Measurements from ENCODE around the gene TOMM6.

Gene TOMM6

DNA sequence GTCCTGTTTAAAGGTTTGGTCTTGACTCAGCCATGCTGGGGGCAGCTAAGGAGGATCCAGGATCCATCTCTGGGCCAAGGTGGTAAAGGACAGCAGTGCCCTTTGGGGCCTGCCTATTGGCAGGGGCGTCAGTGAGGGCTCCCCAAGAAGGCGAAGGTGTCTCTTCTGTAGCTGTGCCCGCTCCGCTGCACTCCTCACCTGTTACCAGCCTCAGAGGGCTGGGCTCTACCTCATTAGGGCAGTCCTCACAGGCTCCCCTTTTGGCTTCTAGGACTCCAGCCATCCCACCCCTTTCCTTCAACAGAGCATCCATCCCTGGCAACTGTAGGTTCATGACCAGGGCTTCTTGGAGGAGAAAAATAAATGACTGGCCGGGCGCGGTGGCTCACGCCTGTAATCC, 18.1 kb upstream of the TOMM6 start:
- Histone ChIP-seq H3K9me3 (ENCODE audit: low read depth, low read length) (no peaks in the 10 kb centered on the region), H3K36me3 (ENCODE audit: insufficient read depth, low read length) (peaks cover 2% of the 10 kb centered on the region; the same call in 1 of the 2 replicates), H3K9ac (ENCODE audit: insufficient read length) (no peak overlapping the region), H3K4me3 (no peak overlapping the region), H3K27ac (no peak overlapping the region)
- TF ChIP-seq POLR2AphosphoS5 (IDR thresholded peaks at IDR 0.05; ENCODE audit: borderline replicate concordance, low read depth, low read length) (no peak), EZH2 (IDR thresholded peaks at IDR 0.05) (no peak), FOXP2 (optimal IDR thresholded peaks at IDR 0.05; ENCODE audit: control extremely low read depth, extremely low read length, insufficient read depth) (no peak)
- DNase-seq (ENCODE audit: low read depth, low spot score): no peak

DNA sequence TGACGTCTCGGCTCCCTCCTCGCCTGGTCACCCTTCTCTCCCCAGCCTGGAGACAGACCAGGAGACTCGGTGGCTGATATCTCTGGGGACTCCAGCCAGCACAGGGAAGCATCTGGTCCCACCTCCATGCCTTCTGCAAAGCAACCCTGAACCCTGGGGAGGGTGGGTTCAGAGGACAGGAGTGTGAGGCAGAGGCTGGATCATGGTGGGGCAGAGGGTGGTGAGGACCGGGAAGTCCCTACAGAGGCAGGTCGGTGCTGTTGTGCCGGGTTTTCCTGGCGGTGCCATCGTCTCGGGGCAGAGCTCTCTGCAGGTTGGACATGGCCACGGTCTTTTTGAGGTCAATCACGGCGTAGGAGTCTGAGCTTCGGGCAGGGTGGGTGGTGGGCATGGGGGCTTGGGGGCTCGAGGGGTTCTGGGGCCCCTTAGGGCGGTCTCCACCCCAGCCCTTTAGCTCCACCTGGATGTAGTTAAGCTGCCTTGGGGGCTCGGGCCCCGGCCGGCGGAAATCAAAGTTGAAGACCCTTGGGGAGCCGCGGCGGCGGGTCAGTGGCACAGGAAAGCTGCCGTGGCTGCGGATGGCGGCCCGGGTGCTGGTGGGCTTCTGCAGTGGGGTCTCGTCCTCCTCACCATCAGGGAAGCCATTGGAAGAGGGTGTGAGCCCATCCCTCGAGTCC, 17.0 kb upstream of the TOMM6 start:
- no peak overlapping the region for H3K4me3 ChIP-seq
- peaks cover 10% of the 10 kb centered on the region; the same call in 1 of the 2 replicates for H3K36me3 ChIP-seq (ENCODE audit: insufficient read depth, low read length)
- no peaks in the 10 kb centered on the region for H3K9me3 ChIP-seq (ENCODE audit: low read depth, low read length)
- no peak for TF ChIP-seq FOXP2 (optimal IDR thresholded peaks at IDR 0.05; ENCODE audit: control extremely low read depth, extremely low read length, insufficient read depth)
- no peak for TF ChIP-seq EZH2 (IDR thresholded peaks at IDR 0.05)
- no peak for TF ChIP-seq POLR2AphosphoS5 (IDR thresholded peaks at IDR 0.05; ENCODE audit: borderline replicate concordance, low read depth, low read length)
- no peak overlapping the region for H3K9ac ChIP-seq (ENCODE audit: insufficient read length)
- DNase-seq (ENCODE audit: low read depth, low spot score): no peak
- H3K27ac ChIP-seq: no peak overlapping the region

DNA sequence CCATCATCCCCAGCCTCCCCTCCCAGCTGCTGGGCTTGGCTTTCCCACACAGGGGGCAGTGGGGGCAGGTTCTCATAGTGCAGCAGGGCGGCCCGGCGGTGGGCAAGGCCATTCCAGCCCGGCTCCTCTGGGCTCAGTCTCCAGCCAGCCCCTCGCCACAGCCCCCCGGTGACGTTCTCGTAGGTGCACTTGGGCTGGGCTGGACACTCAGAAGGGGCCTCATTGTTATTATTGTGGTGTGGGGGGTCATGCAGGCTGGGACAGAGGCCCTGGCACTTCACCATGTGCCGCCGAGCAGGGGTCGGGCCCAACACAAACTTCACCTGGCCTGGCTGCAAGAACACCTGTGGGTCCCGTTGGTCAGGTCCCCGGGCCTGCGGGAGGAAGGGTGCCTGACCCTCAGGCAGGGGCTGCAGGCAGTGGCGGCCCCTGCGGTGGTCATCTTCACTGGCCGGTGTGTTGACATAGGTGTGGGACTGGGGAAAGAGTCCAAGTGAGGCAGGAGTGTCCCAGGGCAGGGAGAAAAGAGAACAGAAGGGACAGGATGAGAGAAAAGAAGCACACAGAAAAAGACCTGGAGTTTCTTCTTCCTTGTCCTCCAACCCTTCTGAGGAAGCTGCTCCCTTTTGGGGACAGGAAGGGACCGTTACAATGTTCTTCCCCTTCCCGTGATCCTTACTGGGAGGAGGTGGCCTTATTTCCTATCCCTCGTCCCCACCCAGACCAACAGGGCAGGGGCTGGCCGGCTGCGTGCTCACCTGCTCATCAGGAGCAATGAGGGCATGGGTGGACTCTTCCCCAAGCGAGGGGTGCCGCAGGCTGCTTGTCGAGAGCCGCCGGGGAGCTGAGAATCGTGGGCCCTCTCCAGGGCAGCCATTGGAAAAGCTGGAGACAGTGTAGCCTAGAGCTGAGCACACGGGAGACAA, 16.2 kb upstream of the TOMM6 start:
- no peak for DNase-seq (ENCODE audit: low read depth, low spot score)
- H3K27ac ChIP-seq: no peak overlapping the region
- H3K36me3 ChIP-seq (ENCODE audit: insufficient read depth, low read length): peaks cover 10% of the 10 kb centered on the region; the same call in 1 of the 2 replicates
- no peak for TF ChIP-seq POLR2AphosphoS5 (IDR thresholded peaks at IDR 0.05; ENCODE audit: borderline replicate concordance, low read depth, low read length)
- TF ChIP-seq EZH2 (IDR thresholded peaks at IDR 0.05): no peak
- TF ChIP-seq FOXP2 (optimal IDR thresholded peaks at IDR 0.05; ENCODE audit: control extremely low read depth, extremely low read length, insufficient read depth): no peak
- H3K9me3 ChIP-seq (ENCODE audit: low read depth, low read length): no peaks in the 10 kb centered on the region
- no peak overlapping the region for H3K4me3 ChIP-seq
- no peak overlapping the region for H3K9ac ChIP-seq (ENCODE audit: insufficient read length)

DNA sequence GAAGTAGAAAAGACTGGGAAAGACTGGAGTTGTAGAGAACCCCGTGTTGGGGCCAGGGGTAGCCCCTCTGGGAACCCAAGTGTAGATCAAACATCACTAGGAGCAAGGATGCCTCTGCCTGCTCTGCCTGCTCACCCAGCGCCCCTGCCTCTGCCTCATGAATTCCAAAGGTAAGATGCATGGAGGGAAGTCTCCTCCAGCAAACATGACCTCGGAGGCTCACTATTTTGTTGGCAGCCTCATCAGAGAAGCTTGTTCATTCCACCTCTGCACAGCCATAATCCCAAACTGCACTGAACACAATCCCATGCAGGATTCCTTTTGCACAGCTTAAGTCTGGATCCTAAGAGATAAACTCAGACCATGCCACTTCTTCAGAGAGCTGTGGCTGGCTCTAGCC, 12.7 kb upstream of the TOMM6 start:
- Histone ChIP-seq H3K36me3 (ENCODE audit: insufficient read depth, low read length) (peaks cover 10% of the 10 kb centered on the region; the same call in 1 of the 2 replicates), H3K9ac (ENCODE audit: insufficient read length) (no peak overlapping the region), H3K9me3 (ENCODE audit: low read depth, low read length) (no peaks in the 10 kb centered on the region), H3K4me3 (no peak overlapping the region), H3K27ac (no peak overlapping the region)
- TF ChIP-seq FOXP2 (optimal IDR thresholded peaks at IDR 0.05; ENCODE audit: control extremely low read depth, extremely low read length, insufficient read depth) (no peak), POLR2AphosphoS5 (IDR thresholded peaks at IDR 0.05; ENCODE audit: borderline replicate concordance, low read depth, low read length) (no peak), EZH2 (IDR thresholded peaks at IDR 0.05) (no peak)
- no peak for DNase-seq (ENCODE audit: low read depth, low spot score)

DNA sequence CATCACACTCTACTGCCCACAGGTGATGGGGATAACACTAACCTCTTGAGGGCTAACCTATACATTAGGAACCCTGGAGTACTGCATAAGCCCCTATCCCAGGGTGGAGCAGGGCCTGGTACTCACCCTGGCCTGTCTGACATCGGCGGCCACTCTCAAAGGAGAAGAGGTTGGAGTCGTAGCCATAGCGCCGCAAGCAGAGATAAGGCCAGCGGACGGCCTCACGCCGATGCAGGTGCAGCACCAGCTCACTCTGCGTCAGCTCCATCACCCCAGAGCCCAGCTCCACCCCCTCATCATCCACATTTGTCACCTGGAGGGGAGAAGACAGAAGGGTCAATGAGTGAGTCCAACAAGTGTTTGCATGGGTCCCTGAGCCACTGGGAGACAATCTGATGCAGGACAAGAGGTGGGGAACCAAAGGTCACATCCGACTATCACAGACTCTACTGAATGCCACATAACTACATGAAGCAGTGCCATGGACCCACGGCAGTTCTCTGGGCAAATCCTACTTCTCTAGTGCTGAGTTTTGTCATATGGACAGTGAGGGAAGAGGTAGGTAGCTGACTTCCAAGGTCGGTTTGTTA, 12.1 kb upstream of the TOMM6 start:
- DNase-seq (ENCODE audit: low read depth, low spot score): no peak
- Histone ChIP-seq H3K9me3 (ENCODE audit: low read depth, low read length) (no peaks in the 10 kb centered on the region), H3K36me3 (ENCODE audit: insufficient read depth, low read length) (peaks cover 10% of the 10 kb centered on the region; the same call in 1 of the 2 replicates), H3K9ac (ENCODE audit: insufficient read length) (no peak overlapping the region), H3K27ac (no peak overlapping the region), H3K4me3 (no peak overlapping the region)
- TF ChIP-seq POLR2AphosphoS5 (IDR thresholded peaks at IDR 0.05; ENCODE audit: borderline replicate concordance, low read depth, low read length): no peak

DNA sequence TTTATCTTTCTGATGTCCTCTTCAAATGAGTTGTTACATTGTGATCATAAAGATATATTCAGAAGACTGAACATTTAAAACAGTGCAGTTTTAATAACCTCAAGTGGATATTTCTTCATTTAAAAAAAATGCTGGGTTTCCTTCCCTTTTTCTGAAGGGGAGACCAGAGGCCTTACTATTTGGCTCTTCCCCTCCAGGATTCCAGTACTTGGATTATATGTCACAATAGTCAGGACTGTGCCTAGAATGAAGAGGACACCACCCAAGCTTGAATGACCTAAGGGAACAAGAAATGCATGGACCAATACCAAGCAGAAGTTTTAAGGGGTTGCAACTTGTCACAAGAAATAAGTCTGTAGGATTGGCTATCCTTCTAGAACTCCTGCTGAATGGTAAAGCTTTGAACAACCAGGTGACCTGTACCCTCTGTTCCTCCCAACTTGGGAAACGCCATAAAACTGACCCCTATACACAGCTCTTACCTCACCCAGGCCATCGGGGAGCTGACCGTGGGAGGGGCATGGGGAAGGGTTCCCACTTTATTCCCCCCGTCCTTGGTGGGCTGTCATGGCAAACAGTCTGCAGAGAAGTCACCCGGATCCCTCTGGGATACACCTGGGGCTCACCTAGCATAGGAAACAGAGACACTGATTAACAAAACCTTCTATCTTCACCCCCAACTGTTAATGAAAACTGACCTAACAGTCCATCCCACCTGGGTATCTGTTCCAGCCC, 9.8 kb upstream of the TOMM6 start:
- Histone ChIP-seq H3K36me3 (ENCODE audit: insufficient read depth, low read length) (peaks cover 10% of the 10 kb centered on the region; the same call in 1 of the 2 replicates), H3K27ac (no peak overlapping the region), H3K9me3 (ENCODE audit: low read depth, low read length) (no peaks in the 10 kb centered on the region), H3K4me3 (no peak overlapping the region), H3K9ac (ENCODE audit: insufficient read length) (no peak overlapping the region)
- no peak for DNase-seq (ENCODE audit: low read depth, low spot score)
- no peak for TF ChIP-seq EZH2 (IDR thresholded peaks at IDR 0.05)
- no peak for TF ChIP-seq POLR2AphosphoS5 (IDR thresholded peaks at IDR 0.05; ENCODE audit: borderline replicate concordance, low read depth, low read length)
- no peak for TF ChIP-seq FOXP2 (optimal IDR thresholded peaks at IDR 0.05; ENCODE audit: control extremely low read depth, extremely low read length, insufficient read depth)

DNA sequence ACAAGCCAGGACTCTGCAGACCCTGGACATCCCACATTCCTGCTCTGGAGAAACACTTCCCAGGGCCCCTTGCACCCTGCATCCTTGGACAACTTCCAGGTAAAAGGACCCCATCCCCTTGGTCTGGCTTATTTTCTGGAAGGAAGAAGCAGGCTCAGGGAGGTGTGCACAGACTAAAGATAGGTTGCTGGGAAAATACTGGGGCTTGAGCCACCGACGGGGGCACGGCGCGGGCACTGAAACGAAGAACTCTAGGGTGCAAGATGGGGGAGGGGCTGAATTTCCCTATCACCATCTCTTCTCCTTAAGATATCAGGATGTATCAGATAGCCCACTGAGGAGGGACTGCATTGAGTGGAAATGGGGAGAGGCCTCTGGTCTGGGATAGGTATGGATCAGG, 8.6 kb upstream of the TOMM6 start:
- no peak for DNase-seq (ENCODE audit: low read depth, low spot score)
- no peak overlapping the region for H3K27ac ChIP-seq
- H3K36me3 ChIP-seq (ENCODE audit: insufficient read depth, low read length): peaks cover 10% of the 10 kb centered on the region; the same call in 1 of the 2 replicates
- H3K9me3 ChIP-seq (ENCODE audit: low read depth, low read length): no peaks in the 10 kb centered on the region
- H3K9ac ChIP-seq (ENCODE audit: insufficient read length): peak overlapping the region; percentile 81
- TF ChIP-seq FOXP2 (optimal IDR thresholded peaks at IDR 0.05; ENCODE audit: control extremely low read depth, extremely low read length, insufficient read depth) (no peak), EZH2 (IDR thresholded peaks at IDR 0.05) (no peak), POLR2AphosphoS5 (IDR thresholded peaks at IDR 0.05; ENCODE audit: borderline replicate concordance, low read depth, low read length) (no peak)
- H3K4me3 ChIP-seq: peak overlapping the region; percentile 91

All from SK-N-MC (cell line).